ENCODE data around the gene DLGAP4. TPM values are rescaled to one million over a fixed set of nuclear protein-coding genes. Genes with fewer than 3 reads are reported as not detected.

Gene DLGAP4
- total and polyA plus RNA-seq, 9 of the 15 experiments (the other 6 are each of a cell fraction or from before 2014, with no cell fraction given), result 0.31 to 34.1 (median 4.5) TPM

DNA sequence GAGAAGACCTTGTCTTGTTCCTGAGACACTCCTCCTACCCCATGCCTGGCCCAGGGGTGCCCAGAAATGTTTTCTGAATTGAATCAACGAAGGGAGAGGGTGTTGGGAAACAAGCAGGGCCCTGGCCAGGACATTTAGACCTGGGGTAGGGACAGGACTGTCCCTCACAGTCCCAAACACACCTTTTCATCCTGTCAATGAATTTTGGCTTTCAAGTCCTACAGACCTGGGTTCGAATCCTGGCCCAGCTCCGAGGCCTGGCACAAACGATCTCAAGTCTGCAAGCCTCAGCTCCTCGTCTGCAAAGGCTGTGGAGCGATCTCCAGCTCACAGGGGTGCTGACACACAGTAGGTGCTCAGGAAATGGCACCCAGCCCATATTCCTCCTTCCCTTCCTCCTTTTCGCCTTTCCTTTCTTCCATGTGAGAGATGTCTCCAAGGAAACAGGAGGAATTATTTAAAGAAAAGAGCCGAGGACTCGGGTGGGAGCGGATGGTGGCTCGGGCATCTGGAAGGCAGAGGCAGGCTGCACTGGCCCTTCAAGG lies 7.3 kb upstream of the DLGAP4 start:
- CTCF ChIA-PET (ENCODE audit: low intra/inter-chr PET ratio), result no interaction called here
- Histone ChIP-seq H3K4me1 (replicated peaks in 1 of 2; ENCODE audit: control insufficient read depth in 2 of 2, insufficient read depth in 2 of 2, low read length in 2 of 2) (no peaks in the 10 kb centered on the region), H3K27ac (ENCODE audit: extremely low read depth, low read depth, low read length) (no peak overlapping the region), H4K20me1 (replicated peaks; ENCODE audit: control insufficient read depth, insufficient read depth, low read length) (no peaks in the 10 kb centered on the region; the same call in 1 of the 2 replicates), H3K9me1 (ENCODE audit: control insufficient read depth, insufficient read depth, low read length) (no peaks in the 10 kb centered on the region), H3K4me2 (ENCODE audit: insufficient read depth, low read length) (no peak overlapping the region), H3K9ac (ENCODE audit: insufficient read depth in 1 of 2, low read depth in 2 of 2, low read length in 2 of 2) (no peak overlapping the region), H3K36me3 (ENCODE audit: control insufficient read depth, insufficient read depth, low read length) (no peaks in the 10 kb centered on the region), H3K27me3 (ENCODE audit: control insufficient read depth in 2 of 2, insufficient read depth in 2 of 2, low read length in 2 of 2) (peaks cover 7 to 43% of the 10 kb centered on the region in 2 experiments; a peak in 3 of 5 replicates), H3K4me3 (no peak overlapping the region), H3K79me2 (ENCODE audit: control insufficient read depth, insufficient read depth, low read length) (no peaks in the 10 kb centered on the region), H2AFZ (ENCODE audit: low read depth, low read length) (no peak overlapping the region), H3K9me3 (replicated peaks; ENCODE audit: control insufficient read depth, insufficient read depth, low read depth, low read length) (no peaks in the 10 kb centered on the region)
- POLR2A ChIA-PET, result no interaction called here
- in situ Hi-C loops (cut with MboI), result no loop called here
- no peak for ATAC-seq
- 1% methylated on average over 11 of the region's 11 CpGs for WGBS (ENCODE audit: insufficient coverage, low coverage, missing lambda C conversion rate)
- no peak for DNase-seq (ENCODE audit: extremely low read depth in 1 of 4, low spot score in 3 of 4)
- intact Hi-C loops (cut with micrococcal nuclease), result no loop called here
- no peak for FAIRE-seq
- BruUV-seq (replicated peaks), result no TSS peak
- TF ChIP-seq ZKSCAN1 (IDR thresholded peaks at IDR 0.05; ENCODE audit: low read depth, low read length) (peak; percentile 72; the same call in 1 of the 2 replicates), GTF2A2 (tag; IDR thresholded peaks at IDR 0.05) (no peak)

DNA sequence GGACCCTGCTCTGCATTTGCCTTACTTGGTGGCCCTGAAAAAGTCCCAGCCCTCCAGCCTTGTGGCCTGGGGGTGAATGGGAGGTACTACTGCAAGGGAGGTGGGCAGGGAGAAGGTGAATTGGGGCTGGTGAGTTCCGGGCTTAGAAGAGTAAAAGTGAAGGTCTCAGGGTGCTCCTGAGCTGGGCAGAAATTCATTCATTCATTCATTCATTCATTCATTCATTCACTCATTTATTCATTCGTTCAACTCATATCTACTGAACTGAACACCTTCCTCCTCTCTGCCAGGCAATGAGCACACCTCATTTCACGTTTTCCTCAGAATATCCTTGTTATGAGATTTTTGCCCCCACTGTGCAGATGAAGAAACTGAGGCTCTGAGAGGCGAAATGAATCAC lies 6.7 kb upstream of the DLGAP4 start:
- CTCF ChIA-PET (ENCODE audit: low intra/inter-chr PET ratio), result no interaction called here
- TF ChIP-seq, protein P1, sequence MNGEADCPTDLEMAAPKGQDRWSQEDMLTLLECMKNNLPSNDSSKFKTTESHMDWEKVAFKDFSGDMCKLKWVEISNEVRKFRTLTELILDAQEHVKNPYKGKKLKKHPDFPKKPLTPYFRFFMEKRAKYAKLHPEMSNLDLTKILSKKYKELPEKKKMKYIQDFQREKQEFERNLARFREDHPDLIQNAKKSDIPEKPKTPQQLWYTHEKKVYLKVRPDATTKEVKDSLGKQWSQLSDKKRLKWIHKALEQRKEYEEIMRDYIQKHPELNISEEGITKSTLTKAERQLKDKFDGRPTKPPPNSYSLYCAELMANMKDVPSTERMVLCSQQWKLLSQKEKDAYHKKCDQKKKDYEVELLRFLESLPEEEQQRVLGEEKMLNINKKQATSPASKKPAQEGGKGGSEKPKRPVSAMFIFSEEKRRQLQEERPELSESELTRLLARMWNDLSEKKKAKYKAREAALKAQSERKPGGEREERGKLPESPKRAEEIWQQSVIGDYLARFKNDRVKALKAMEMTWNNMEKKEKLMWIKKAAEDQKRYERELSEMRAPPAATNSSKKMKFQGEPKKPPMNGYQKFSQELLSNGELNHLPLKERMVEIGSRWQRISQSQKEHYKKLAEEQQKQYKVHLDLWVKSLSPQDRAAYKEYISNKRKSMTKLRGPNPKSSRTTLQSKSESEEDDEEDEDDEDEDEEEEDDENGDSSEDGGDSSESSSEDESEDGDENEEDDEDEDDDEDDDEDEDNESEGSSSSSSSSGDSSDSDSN (IDR thresholded peaks at IDR 0.05; ENCODE audit: borderline replicate concordance in 1 of 2, low read depth in 2 of 2, low read length in 2 of 2), result no peak
- TF ChIP-seq, protein P2, sequence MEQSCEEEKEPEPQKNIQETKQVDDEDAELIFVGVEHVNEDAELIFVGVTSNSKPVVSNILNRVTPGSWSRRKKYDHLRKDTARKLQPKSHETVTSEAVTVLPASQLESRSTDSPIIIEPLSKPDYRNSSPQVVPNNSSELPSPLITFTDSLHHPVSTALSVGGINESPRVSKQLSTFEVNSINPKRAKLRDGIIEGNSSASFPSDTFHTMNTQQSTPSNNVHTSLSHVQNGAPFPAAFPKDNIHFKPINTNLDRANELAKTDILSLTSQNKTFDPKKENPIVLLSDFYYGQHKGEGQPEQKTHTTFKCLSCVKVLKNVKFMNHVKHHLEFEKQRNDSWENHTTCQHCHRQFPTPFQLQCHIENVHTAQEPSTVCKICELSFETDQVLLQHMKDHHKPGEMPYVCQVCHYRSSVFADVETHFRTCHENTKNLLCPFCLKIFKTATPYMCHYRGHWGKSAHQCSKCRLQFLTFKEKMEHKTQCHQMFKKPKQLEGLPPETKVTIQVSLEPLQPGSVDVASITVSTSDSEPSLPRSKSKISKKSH (CRISPR knock-in tag; IDR thresholded peaks at IDR 0.05), result no peak
- TF ChIP-seq ILK (tag; IDR thresholded peaks at IDR 0.05; ENCODE audit: borderline replicate concordance, low read depth) (no peak), KDM5B (IDR thresholded peaks at IDR 0.05; ENCODE audit: insufficient replicate concordance, low read depth, low read length) (no peak), ZNF24 (IDR thresholded peaks at IDR 0.05) (peak; percentile 93)
- TF ChIP-seq, protein P3, sequence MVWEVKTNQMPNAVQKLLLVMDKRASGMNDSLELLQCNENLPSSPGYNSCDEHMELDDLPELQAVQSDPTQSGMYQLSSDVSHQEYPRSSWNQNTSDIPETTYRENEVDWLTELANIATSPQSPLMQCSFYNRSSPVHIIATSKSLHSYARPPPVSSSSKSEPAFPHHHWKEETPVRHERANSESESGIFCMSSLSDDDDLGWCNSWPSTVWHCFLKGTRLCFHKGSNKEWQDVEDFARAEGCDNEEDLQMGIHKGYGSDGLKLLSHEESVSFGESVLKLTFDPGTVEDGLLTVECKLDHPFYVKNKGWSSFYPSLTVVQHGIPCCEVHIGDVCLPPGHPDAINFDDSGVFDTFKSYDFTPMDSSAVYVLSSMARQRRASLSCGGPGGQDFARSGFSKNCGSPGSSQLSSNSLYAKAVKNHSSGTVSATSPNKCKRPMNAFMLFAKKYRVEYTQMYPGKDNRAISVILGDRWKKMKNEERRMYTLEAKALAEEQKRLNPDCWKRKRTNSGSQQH (CRISPR knock-in tag; IDR thresholded peaks at IDR 0.05), result no peak

More for the DNA sequence above, 6.7 kb upstream of the DLGAP4 start:
- Histone ChIP-seq H3K9me1 (ENCODE audit: control insufficient read depth, insufficient read depth, low read length) (no peaks in the 10 kb centered on the region), H3K4me1 (replicated peaks in 1 of 2; ENCODE audit: control insufficient read depth in 2 of 2, insufficient read depth in 2 of 2, low read length in 2 of 2) (no peaks in the 10 kb centered on the region), H3K4me3 (no peak overlapping the region), H3K36me3 (ENCODE audit: control insufficient read depth, insufficient read depth, low read length) (no peaks in the 10 kb centered on the region), H3K9me3 (replicated peaks; ENCODE audit: control insufficient read depth, insufficient read depth, low read depth, low read length) (no peaks in the 10 kb centered on the region), H3K27ac (ENCODE audit: extremely low read depth, low read depth, low read length) (no peak overlapping the region), H3K27me3 (ENCODE audit: control insufficient read depth in 2 of 2, insufficient read depth in 2 of 2, low read length in 2 of 2) (peaks cover 8 to 46% of the 10 kb centered on the region in 2 experiments; a peak in 3 of 5 replicates), H3K79me2 (ENCODE audit: control insufficient read depth, insufficient read depth, low read length) (no peaks in the 10 kb centered on the region), H2AFZ (ENCODE audit: low read depth, low read length) (no peak overlapping the region), H3K9ac (ENCODE audit: insufficient read depth in 1 of 2, low read depth in 2 of 2, low read length in 2 of 2) (no peak overlapping the region), H4K20me1 (replicated peaks; ENCODE audit: control insufficient read depth, insufficient read depth, low read length) (no peaks in the 10 kb centered on the region; the same call in 1 of the 2 replicates), H3K4me2 (ENCODE audit: insufficient read depth, low read length) (no peak overlapping the region)
- ATAC-seq (no peak), FAIRE-seq (no peak), DNase-seq (ENCODE audit: extremely low read depth in 1 of 4, low spot score in 3 of 4) (no peak)
- in situ Hi-C loops (cut with MboI), result no loop called here
- intact Hi-C loops (cut with micrococcal nuclease), result no loop called here
- 3% methylated on average over 4 of the region's 4 CpGs for WGBS (ENCODE audit: insufficient coverage, low coverage, missing lambda C conversion rate)
- no TSS peak for BruUV-seq (replicated peaks)
- POLR2A ChIA-PET, result interaction anchor here (0.6 kb wide), 1 partner anchor 331 kb away, joined by 4 read pairs; the partner anchor contains the start of gene CNBD2

Data from K562 (cell line).